Glutamatergic neuron (in vitro differentiated cells): ENCODE results near the gene ZNF316. TPM values are rescaled to one million over a fixed set of nuclear protein-coding genes. Genes with fewer than 3 reads are reported as not detected.

ENCODE experiments used
- DNase-seq: peaks from one replicate; pipeline ENCODE4 v3.0.0; 2022
- H3K27ac Mint-ChIP-seq: one replicate; pipeline ENCODE4 v1.8.0; 2020; ENCODE audit warnings: mild to moderate bottlenecking, mixed read lengths, inconsistent platforms; ENCODE audit not compliant: unreplicated experiment
- H3K27me3 Mint-ChIP-seq: one replicate; pipeline ENCODE4 v1.8.0; 2020; ENCODE audit warnings: mild to moderate bottlenecking, moderate library complexity, mixed read lengths, inconsistent platforms; ENCODE audit not compliant: unreplicated experiment
- H3K36me3 Mint-ChIP-seq: one replicate; pipeline ENCODE4 v1.8.0; 2020; ENCODE audit warnings: mild to moderate bottlenecking, mixed read lengths, inconsistent platforms; ENCODE audit not compliant: unreplicated experiment
- H3K4me1 Mint-ChIP-seq: one replicate; pipeline ENCODE4 v1.8.0; 2020; ENCODE audit warnings: mild to moderate bottlenecking, low read depth, mixed read lengths, inconsistent platforms; ENCODE audit not compliant: unreplicated experiment
- H3K4me3 Mint-ChIP-seq: one replicate; pipeline ENCODE4 v1.8.0; 2020; ENCODE audit warnings: mild to moderate bottlenecking, mixed read lengths, inconsistent platforms; ENCODE audit not compliant: unreplicated experiment
- H3K9me3 Mint-ChIP-seq: one replicate; pipeline ENCODE4 v1.8.0; 2020; ENCODE audit warnings: mild to moderate bottlenecking, moderate library complexity, mixed read lengths, inconsistent platforms; ENCODE audit not compliant: unreplicated experiment
- total RNA-seq: library from RNA; stranded (reverse); fragmentation: NEBNext Ultra II Directional; extraction: Animal tissue kit (Norgen Biotek cat#: 25700); gene quantifications from one replicate; pipeline ENCODE4 v1.2.1, GENCODE V29; 2021; ENCODE audit not compliant: unreplicated experiment
- TF ChIP-seq, protein P1 (sequence below): fragments of 200-600 bp; sonication (generic); IDR thresholded peaks from one replicate; pipeline ENCODE4 v1.5.0; 2021; ENCODE audit not compliant: partially characterized antibody, unreplicated experiment

The ZNF316 gene
- total RNA-seq, 1 donor from 2014 or later: 51.1 TPM

DNA sequence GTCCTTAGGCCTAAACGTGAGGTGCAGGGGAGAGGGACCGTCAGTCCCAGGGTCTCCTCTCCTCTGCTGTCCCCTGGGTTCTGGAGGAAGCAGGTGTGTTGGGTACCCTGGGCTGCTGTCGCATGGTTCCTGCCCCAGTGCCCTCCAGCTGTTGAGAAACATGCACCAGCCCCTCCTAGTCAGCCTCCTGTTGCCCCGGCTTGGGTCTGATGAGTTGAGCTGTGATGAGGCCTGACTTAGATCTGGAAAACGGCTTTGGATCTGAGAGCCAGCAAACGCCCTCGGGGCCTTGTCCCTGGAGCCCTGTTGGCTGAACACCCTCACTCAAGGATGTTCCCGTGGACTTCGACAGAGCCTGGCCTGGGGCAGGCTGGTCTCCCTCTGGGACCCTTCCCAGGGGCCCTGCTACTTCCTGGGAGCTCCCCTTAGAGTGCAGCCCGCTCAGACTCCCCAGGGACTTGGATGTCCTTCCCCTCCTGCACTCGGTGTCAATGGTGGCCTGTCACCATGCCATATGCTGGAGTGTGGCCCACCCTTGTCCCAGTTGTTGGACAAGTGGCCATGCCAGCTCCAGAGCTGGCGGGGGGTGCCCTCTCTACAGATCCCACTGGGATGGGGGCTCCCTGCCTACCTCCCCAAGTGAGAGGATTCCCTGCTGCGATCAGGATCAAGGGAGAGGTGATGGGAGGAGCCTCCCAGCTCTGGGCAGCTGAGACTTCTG, 12.3 kb downstream of the ZNF316 start:
- Mint-ChIP-seq H3K4me1 (no peaks in the 10 kb centered on the region), H3K27ac (no peak overlapping the region), H3K9me3 (peaks cover 13% of the 10 kb centered on the region), H3K36me3 (peaks cover 7% of the 10 kb centered on the region), H3K4me3 (no peak overlapping the region), H3K27me3 (peaks cover 10% of the 10 kb centered on the region)
- TF ChIP-seq, protein P1, sequence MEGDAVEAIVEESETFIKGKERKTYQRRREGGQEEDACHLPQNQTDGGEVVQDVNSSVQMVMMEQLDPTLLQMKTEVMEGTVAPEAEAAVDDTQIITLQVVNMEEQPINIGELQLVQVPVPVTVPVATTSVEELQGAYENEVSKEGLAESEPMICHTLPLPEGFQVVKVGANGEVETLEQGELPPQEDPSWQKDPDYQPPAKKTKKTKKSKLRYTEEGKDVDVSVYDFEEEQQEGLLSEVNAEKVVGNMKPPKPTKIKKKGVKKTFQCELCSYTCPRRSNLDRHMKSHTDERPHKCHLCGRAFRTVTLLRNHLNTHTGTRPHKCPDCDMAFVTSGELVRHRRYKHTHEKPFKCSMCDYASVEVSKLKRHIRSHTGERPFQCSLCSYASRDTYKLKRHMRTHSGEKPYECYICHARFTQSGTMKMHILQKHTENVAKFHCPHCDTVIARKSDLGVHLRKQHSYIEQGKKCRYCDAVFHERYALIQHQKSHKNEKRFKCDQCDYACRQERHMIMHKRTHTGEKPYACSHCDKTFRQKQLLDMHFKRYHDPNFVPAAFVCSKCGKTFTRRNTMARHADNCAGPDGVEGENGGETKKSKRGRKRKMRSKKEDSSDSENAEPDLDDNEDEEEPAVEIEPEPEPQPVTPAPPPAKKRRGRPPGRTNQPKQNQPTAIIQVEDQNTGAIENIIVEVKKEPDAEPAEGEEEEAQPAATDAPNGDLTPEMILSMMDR: no peak
- no peak for DNase-seq

DNA sequence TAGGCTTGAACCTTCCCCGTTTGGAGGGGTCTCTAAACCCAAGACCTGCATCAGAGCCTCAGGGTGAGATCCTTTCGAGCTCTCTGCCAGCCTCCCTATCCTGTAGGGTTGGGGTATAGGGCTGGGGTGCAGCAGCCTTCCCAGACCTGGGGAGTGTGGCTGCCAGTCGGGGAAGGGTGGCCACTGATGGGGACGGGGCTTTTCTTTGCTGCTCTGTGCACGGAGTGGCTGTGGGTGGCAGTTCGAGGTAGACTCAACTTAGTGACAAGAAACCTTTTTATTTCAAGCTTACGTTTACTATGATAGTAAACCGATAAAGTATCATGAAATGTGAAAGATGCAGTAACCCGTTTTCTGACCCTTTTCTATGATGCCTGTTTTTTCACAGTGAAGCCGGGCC, 13.0 kb downstream of the ZNF316 start:
- H3K27ac Mint-ChIP-seq: no peak overlapping the region
- peaks cover 14% of the 10 kb centered on the region for H3K27me3 Mint-ChIP-seq
- H3K4me3 Mint-ChIP-seq: no peak overlapping the region
- H3K36me3 Mint-ChIP-seq: peaks cover 11% of the 10 kb centered on the region
- H3K9me3 Mint-ChIP-seq: peaks cover 17% of the 10 kb centered on the region
- no peaks in the 10 kb centered on the region for H3K4me1 Mint-ChIP-seq
- TF ChIP-seq, protein P1: no peak
- DNase-seq: no peak

DNA sequence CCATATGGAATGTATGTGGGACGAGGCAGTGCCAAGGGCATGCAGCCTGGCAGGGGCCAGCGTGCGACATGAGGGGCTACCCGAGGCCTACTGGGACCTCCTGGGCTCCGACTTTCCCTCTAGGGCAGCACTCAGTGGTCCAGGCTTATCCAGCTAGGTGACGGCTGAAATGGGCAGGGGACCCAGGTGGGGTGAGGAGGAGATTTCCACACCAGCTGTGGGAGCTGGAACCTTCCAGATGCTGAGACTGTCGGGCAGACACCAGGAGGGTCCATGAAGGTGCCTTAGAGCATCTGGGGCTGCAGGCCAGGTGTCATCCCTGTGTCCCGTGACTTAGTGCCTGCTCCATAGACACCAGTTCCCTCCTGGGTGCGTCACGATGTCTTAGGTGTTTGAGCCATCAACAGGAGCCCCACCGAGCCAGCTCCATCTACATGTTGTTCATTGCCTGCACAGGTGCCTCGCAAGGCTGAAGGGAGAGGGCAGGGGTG, 13.4 kb downstream of the ZNF316 start:
- TF ChIP-seq, protein P1: no peak
- no peak for DNase-seq
- H3K4me1 Mint-ChIP-seq: no peaks in the 10 kb centered on the region
- H3K9me3 Mint-ChIP-seq: peaks cover 17% of the 10 kb centered on the region
- H3K4me3 Mint-ChIP-seq: no peak overlapping the region
- no peak overlapping the region for H3K27ac Mint-ChIP-seq
- peaks cover 15% of the 10 kb centered on the region for H3K36me3 Mint-ChIP-seq
- H3K27me3 Mint-ChIP-seq: peaks cover 12% of the 10 kb centered on the region

DNA sequence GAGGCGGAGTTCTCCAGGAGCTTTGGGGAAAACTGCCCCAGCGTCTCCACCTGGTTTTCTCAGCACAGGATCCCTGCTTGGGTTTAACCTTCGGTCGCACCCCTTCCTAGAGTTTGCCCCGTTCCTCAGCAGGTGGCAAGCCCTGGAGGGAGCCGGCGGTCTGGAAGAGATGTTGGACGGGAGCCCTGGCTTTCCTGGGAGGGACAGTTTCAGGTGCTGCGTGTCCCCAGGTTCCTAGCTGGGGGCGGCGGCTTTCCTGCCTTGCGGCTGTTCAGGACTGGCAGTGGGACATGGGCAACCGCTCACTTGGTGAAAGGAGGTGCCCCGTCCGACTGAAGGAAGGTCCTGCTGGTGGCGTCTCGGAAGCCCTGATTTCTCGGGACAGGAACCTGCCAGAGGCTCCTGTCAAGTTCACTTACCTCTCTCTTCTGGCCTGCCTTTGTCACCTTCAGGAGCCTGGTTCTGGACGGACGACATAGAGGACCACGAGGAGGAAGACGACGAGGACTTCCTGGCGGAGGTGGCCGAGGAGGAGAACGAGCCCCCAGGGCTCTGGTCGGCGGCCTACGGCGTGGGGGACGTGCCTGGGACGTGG, 14.8 kb downstream of the ZNF316 start:
- no peak for DNase-seq
- peaks cover 17% of the 10 kb centered on the region for H3K9me3 Mint-ChIP-seq
- H3K36me3 Mint-ChIP-seq: peaks cover 16% of the 10 kb centered on the region
- TF ChIP-seq, protein P1: no peak
- H3K4me1 Mint-ChIP-seq: no peaks in the 10 kb centered on the region
- no peak overlapping the region for H3K4me3 Mint-ChIP-seq
- H3K27ac Mint-ChIP-seq: no peak overlapping the region
- peaks cover 11% of the 10 kb centered on the region for H3K27me3 Mint-ChIP-seq

DNA sequence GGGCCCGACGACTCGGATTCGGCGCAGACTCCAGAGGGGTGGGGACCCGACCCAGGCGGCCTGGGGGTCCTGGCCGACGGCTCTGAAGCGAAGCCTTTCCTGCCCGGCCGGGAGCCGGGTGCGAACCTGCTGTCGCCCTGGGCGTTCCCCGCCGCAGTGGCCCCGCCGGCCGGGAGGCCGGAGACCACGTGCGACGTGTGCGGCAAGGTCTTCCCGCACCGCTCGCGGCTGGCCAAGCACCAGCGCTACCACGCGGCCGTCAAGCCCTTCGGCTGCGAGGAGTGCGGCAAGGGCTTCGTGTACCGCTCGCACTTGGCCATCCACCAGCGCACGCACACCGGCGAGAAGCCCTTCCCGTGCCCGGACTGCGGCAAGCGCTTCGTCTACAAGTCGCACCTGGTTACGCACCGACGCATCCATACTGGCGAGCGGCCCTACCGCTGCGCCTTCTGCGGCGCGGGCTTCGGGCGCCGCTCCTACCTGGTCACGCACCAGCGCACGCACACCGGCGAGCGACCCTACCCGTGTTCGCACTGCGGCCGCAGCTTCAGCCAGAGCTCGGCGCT, 15.4 kb downstream of the ZNF316 start:
- no peaks in the 10 kb centered on the region for H3K4me1 Mint-ChIP-seq
- H3K4me3 Mint-ChIP-seq: no peak overlapping the region
- H3K36me3 Mint-ChIP-seq: peaks cover 16% of the 10 kb centered on the region
- peaks cover 17% of the 10 kb centered on the region for H3K9me3 Mint-ChIP-seq
- DNase-seq: no peak
- H3K27ac Mint-ChIP-seq: no peak overlapping the region
- TF ChIP-seq, protein P1: no peak
- H3K27me3 Mint-ChIP-seq: peaks cover 8% of the 10 kb centered on the region
